Sigmoid colon (tissue), 7 donors: ENCODE results near the gene CRTC1. TPM values are rescaled to one million over a fixed set of nuclear protein-coding genes. Genes with fewer than 3 reads are reported as not detected.

Experiments
- DNase-seq: peaks from one replicate; pipeline ENCODE4 v3.0.0-alpha.2; 2019
- H3K27ac ChIP-seq, 4 donors: fragments of 200-600 bp; sonication (generic); one replicate each; pipeline ENCODE4 v1.5.1; 2016 to 2019; ENCODE audit warnings: mild to moderate bottlenecking in 1 of 4
- H3K27me3 ChIP-seq, 3 donors: fragments of 200-600 bp; sonication (generic); one replicate each; pipeline ENCODE4 v1.5.1; 2019; ENCODE audit warnings: mild to moderate bottlenecking in 1 of 3
- H3K36me3 ChIP-seq, 4 donors: fragments of 200-600 bp; sonication (generic); one replicate each; pipeline ENCODE4 v1.5.1; 2016 to 2019
- H3K4me1 ChIP-seq, 4 donors: fragments of 200-600 bp; sonication (generic); one replicate each; pipeline ENCODE4 v1.5.1; 2017 to 2019
- H3K4me3 ChIP-seq, 4 donors: fragments of 200-600 bp; sonication (generic); one replicate each; pipeline ENCODE4 v1.5.1; 2017 to 2019; ENCODE audit warnings: mild to moderate bottlenecking in 2 of 4, moderate library complexity in 1 of 4
- H3K9me3 ChIP-seq, 4 donors: fragments of 200-600 bp in 3 of 4; sonication (generic) in 3 of 4; one replicate each; pipeline versions ENCODE4 v1.5.1 to v1.6.1; 2013 to 2019
- CTCF ChIP-seq, 4 experiments: fragments of 450-650 bp in 3 of 4; fragments of 200-600 bp in 1 of 4; IDR thresholded peaks; one replicate each; pipeline ENCODE4 v1.5.1; 2016 to 2019; ENCODE audit warnings: antibody characterized with exemption in 4 of 4, mild to moderate bottlenecking in 3 of 4, moderate library complexity in 2 of 4
- EP300 ChIP-seq, 4 donors: sonication (generic); formaldehyde crosslinking; IDR thresholded peaks; one replicate each; pipeline ENCODE4 v1.6.1; 2017; ENCODE audit warnings: antibody characterized with exemption in 4 of 4
- POLR2A ChIP-seq, 2 donors: fragments of 450-650 bp; IDR thresholded peaks; one replicate each; pipeline ENCODE4 v1.6.1; 2016; ENCODE audit warnings: antibody characterized with exemption in 2 of 2, mild to moderate bottlenecking in 2 of 2, moderate library complexity in 2 of 2
- POLR2AphosphoS5 ChIP-seq, 4 donors: sonication (generic); formaldehyde crosslinking; IDR thresholded peaks; one replicate each; pipeline ENCODE4 v1.6.1; 2017; ENCODE audit warnings: antibody characterized with exemption in 4 of 4
- WGBS, 2 donors: extraction: QIAGEN DNeasy Blood & Tissue Kit; methylation state at CpG; one replicate each; pipeline ENCODE4 v1.1.7; 2013; 5-methylcytosine and 5-hydroxymethylcytosine counted together
- intact Hi-C: fragments of 100-400 bp; cut with DNase I; formaldehyde crosslinking; loops from one replicate; pipeline ENCODE4 v1.15.1; 2023
- polyA plus RNA-seq, 3 donors: library from polyadenylated mRNA; stranded (reverse); fragments of 200-250 nt; gene quantifications; one replicate each; pipeline ENCODE4 v1.2.3, GENCODE V29; 2013
- total RNA-seq, 4 donors: library from RNA; depleted of rRNA; stranded (reverse); fragments of >200 nt; gene quantifications; one replicate each; pipeline ENCODE4 v1.1.0, GENCODE V29; 2016
- donor health status: healthy with polysubstance abuse.
- donor health status: Bipolar disorder and iron deficiency.
- donor health status: healthy.

CRTC1 gene
- total and polyA plus RNA-seq, 7 donors = 2.5 to 8.9 (median 3.6) TPM

- TF ChIP-seq CTCF (IDR thresholded peaks at IDR 0.05) (no peak), POLR2A (IDR thresholded peaks at IDR 0.05) (no peak), EP300 (IDR thresholded peaks at IDR 0.05) (no peak), POLR2AphosphoS5 (IDR thresholded peaks at IDR 0.05) (no peak)
- 80 to 92% methylated on average over 16 of the region's 16 CpGs for WGBS, 2 donors
- no peak for DNase-seq
- peaks cover 0 to 25% (median 24%) of the 10 kb centered on the region in 4 donors for H3K4me1 ChIP-seq
- H3K9me3 ChIP-seq = no peaks in the 10 kb centered on the region
- intact Hi-C loops = loop anchor here (5.0 kb wide), 1 partner anchor 59 kb away; no protein-coding TSS in a partner anchor
- H3K27me3 ChIP-seq = no peaks in the 10 kb centered on the region
- H3K27ac ChIP-seq = peak overlapping the region; percentile 59 to 78 (median 68)
- H3K4me3 ChIP-seq = peak overlapping the region in 2 of 4 donors; percentile 14 to 24
- peaks cover 0 to 8% (median 0%) of the 10 kb centered on the region in 4 donors for H3K36me3 ChIP-seq
Measured at GRCh38 chr19:18761531-18762110, 78.1 kb downstream of the CRTC1 start.

- peak in 3 of 4 donors; percentile 13 to 50 (median 32) for TF ChIP-seq POLR2AphosphoS5 (IDR thresholded peaks at IDR 0.05)
- TF ChIP-seq CTCF (IDR thresholded peaks at IDR 0.05) = no peak
- no peaks in the 10 kb centered on the region for H3K9me3 ChIP-seq
- H3K27me3 ChIP-seq = no peaks in the 10 kb centered on the region
- peaks cover 0 to 25% (median 24%) of the 10 kb centered on the region in 4 donors for H3K4me1 ChIP-seq
- DNase-seq = peak; percentile 87
- peak overlapping the region; percentile 59 to 78 (median 68) for H3K27ac ChIP-seq
- intact Hi-C loops = loop anchor here (5.0 kb wide), 1 partner anchor 60 kb away; no protein-coding TSS in a partner anchor
- H3K36me3 ChIP-seq = peaks cover 0 to 10% (median 0%) of the 10 kb centered on the region in 4 donors
- 19 to 59% methylated on average over 35 of the region's 35 CpGs for WGBS, 2 donors
- H3K4me3 ChIP-seq = peak overlapping the region in 3 of 4 donors; percentile 4 to 24 (median 14)
Measured at GRCh38 chr19:18762125-18763023, 78.9 kb downstream of the CRTC1 start.

- TF ChIP-seq CTCF (IDR thresholded peaks at IDR 0.05) = no peak
- TF ChIP-seq EP300 (IDR thresholded peaks at IDR 0.05) = no peak
- TF ChIP-seq POLR2AphosphoS5 (IDR thresholded peaks at IDR 0.05) = no peak
- no peak for TF ChIP-seq POLR2A (IDR thresholded peaks at IDR 0.05)
- DNase-seq = no peak
- intact Hi-C loops = loop anchor here (5.0 kb wide), 1 partner anchor 62 kb away; no protein-coding TSS in a partner anchor
- no peaks in the 10 kb centered on the region for H3K9me3 ChIP-seq
- WGBS, 2 donors = 89 to 91% methylated on average over 41 of the region's 41 CpGs
- H3K4me1 ChIP-seq = peaks cover 0 to 25% (median 24%) of the 10 kb centered on the region in 4 donors
- no peak overlapping the region for H3K4me3 ChIP-seq
- no peak overlapping the region for H3K27ac ChIP-seq
- H3K36me3 ChIP-seq = peaks cover 0 to 10% (median 0%) of the 10 kb centered on the region in 4 donors
- H3K27me3 ChIP-seq = no peaks in the 10 kb centered on the region
Measured at GRCh38 chr19:18763674-18764590, 80.5 kb downstream of the CRTC1 start.

GRCh38 chr19:18764591-18765051 is 81.1 kb downstream of the CRTC1 start:
- intact Hi-C loops = loop anchor here (5.0 kb wide), 1 partner anchor 62 kb away; no protein-coding TSS in a partner anchor
- Histone ChIP-seq H3K4me3 (no peak overlapping the region), H3K36me3 (peaks cover 0 to 10% (median 0%) of the 10 kb centered on the region in 4 donors), H3K4me1 (peaks cover 0 to 25% (median 24%) of the 10 kb centered on the region in 4 donors), H3K27ac (no peak overlapping the region), H3K27me3 (no peaks in the 10 kb centered on the region), H3K9me3 (no peaks in the 10 kb centered on the region)
- 53 to 54% methylated on average over 4 of the region's 4 CpGs for WGBS, 2 donors
- no peak for DNase-seq
- TF ChIP-seq POLR2AphosphoS5 (IDR thresholded peaks at IDR 0.05) (no peak), CTCF (IDR thresholded peaks at IDR 0.05) (no peak), EP300 (IDR thresholded peaks at IDR 0.05) (no peak), POLR2A (IDR thresholded peaks at IDR 0.05) (no peak)
